ENCODE data around the gene SHQ1.

Gene SHQ1

DNA sequence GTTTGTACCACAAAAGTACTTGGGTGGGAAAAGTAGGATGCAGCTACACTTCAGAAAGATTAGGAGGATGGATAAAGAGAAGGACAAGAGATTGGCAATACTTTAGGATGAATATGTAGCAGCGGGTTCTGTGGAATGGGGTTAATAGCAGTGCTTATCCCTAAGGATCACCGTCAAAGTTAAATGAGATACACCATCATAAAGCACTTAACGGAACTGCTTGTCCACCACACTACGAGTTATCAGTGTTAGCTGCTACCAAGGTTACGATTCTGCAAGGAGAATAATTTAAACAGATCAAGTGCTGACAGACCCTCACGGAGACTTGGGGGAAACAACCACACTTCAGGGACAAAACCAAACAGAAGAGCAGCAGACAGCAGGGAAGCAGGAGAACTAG is 963 bp downstream of the SHQ1 start:
- DNase-seq, result no peak

GRCh38 chr3:72846166-72846565 is 2.1 kb downstream of the SHQ1 start:
- no peak for DNase-seq

DNA sequence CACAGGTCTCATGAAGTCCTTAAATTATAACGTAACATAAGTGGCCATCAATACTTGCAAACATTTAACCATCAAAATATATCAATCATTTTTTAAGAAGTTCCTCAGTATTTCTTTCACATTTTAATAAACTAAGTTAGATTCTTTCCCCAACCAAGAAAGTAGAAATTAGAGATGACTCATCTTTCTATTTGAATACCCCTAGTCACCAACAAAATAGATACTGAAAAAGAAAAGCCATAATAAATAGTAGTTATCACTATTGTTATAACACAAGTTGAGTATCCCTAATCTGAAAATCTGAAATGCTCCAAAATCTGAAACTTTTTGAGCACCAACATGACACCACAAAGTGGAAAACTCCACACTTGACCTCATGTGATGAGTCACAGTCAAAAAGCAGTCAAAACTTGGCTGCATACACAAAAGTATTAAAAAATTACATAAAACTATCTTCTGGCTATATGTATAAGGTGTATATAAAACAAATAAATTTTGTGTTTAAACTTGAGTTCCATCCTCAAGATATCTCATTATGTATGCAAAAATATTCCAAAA is 3.7 kb downstream of the SHQ1 start:
- no peak for DNase-seq

- no peak for DNase-seq
These were observed 9.2 kb downstream of the SHQ1 start for GRCh38 chr3:72839057-72839456.

GRCh38 chr3:72836923-72837322 is 11.3 kb downstream of the SHQ1 start:
- DNase-seq, result no peak

DNA sequence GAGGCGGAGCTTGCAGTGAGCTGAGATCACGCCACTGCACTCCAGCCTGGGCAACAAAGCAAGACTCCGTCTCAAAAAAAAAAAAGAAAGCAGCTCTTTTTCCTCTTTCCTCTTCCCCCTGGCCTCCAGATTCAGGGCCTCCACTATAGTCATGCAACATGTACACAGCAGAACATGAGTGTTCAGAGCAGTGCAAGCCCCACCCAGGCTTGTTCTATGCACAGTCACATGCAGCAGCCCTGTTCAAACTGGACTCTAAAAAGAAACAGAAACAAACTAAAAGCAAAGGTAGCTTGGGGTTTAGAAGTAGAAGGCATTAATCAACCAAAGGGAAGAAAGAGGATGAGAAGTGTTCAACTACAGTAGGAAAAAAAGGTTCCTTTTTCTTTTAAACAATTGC is 11.8 kb downstream of the SHQ1 start:
- no peak for DNase-seq

DNA sequence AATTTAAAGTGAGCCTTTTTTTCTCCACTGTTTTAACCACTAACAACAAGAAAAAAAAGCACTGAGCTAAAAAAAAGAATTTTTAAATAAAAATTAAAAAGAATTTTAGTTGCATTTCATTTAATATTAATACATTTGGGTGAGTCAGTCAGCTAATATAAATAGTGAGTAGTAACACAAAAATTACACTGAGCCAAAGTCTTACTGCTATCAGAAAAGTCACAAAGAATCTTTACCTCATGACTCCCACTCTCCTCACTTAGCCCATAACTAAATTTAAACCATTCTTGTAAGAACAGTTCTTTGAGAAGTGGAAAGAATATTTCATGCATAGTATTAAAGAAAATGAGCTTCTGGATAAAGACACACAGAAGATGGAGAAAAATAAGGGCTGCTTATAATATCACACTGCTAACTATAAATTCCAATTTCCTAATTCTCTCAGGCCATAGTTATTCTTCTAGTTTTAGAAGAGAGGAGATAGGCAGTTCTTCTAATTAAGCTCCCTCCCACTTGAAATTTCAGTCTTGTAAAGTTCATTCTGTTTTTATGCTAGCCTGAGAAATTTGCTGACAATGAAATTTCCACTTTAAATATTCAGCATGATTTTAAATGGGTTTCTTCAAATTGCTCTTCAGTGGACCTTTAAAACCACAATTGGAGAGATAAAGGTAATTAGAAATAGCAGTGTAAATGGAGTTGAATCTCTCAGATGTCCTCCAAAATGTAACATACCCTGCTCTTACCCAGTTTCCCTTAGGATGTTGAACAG is 17.6 kb downstream of the SHQ1 start:
- no peak for DNase-seq

DNA sequence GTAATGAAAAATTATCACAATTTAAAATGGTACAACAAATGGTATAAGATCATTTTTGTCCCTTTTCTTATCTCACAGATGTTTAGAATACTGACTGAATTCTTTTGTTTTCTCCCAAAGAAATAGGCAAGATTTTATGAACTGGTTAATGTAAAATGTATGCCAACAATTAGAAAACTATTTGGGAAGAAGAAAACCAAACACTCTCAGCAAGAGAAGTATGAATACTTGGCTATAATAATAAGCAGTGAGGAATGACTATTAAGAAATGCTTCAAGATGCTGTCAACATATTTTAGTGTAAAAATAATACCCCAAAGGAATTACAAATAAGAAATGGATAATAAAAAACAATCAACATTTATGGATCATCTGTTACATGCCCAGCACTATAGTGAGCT is 18.5 kb downstream of the SHQ1 start:
- no peak for DNase-seq

DNA sequence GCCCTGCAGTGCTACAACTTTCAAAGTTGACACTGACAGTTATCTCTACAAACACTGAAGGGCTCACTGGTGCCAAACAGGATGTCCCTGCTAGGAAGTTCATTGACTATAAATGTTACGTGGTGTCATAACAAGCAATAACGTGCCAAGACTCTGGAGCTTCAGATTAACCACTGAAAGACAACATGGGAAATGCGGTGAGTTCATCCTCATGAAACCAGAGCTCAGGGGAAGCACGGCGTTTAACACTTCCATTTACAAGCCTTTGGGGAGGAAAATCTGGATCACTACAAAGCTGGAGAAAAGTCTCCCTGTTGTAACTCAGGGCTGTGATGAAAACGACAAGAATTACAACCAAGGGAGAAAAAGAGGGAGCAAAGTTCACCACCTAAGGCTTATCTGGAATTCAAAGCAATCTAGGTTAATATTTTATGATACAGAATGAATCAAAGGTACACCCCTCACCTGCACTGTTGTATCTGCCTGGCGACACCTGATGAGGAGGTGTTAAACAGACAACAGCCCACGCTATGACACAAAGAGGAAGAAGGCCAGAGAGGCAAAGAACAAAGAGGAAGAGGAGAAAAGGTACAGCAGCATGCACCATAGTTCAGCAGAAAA is 27.0 kb downstream of the SHQ1 start:
- DNase-seq, result no peak

GRCh38 chr3:72820415-72820814 is 27.8 kb downstream of the SHQ1 start:
- no peak for DNase-seq

GRCh38 chr3:72818905-72819304 is 29.3 kb downstream of the SHQ1 start:
- DNase-seq, result no peak

DNA sequence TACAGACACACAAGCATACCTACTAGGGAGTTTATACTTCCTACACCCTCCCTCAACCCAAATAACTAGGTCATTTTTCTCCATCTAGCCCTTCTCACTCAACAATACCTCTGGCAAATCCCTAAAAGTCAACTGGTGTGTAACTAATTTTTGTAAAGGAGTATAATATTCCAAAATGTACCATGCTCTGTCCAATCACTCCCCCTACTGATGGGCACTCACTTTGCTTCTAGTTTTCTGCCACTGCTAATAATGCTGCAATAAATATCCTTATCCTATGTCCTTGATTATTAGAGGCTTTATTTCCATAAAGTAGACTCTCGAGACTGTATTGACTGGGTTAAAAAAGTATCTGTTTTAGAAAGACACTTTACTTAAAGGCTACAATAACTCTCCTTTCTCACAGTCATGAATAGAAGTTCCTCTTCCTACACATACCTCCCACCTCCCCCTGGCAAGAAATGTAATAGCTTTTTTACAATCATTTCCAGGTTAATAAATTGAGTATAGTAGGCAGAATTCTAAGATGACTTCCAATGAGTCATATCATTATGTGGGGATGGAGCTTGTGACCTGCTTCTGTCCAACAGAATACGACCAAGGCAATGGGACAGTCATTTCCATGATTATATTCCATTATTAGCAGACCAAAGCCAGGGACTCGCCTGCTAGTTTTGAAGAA is 30.0 kb downstream of the SHQ1 start:
- peak in 1 of 2 donors; percentile 9 for DNase-seq

DNA sequence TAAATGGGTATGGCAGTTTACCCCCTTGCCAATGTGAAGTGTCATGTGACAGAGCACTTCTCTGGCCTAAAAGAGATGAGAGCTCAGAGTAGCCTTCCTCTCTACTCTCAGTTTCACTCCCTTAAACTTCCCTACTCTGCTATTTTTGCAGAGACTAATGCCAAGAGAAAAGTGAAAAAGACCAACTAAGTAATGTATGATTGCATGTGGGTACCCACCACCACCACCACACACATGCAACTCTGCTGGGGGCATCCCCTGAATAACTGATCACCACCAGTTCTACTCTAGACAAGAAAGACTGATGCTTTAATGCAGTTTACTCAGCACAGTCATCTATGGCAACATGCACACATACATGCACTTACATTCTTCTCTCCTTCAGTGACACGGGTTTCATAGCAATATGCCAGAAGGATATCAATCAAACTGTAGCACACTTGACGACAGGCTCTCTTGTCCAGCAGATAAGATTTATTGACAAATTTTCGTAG is 31.3 kb downstream of the SHQ1 start:
- no peak for DNase-seq

GRCh38 chr3:72814308-72814707 is 33.9 kb downstream of the SHQ1 start:
- DNase-seq, result no peak

DNA sequence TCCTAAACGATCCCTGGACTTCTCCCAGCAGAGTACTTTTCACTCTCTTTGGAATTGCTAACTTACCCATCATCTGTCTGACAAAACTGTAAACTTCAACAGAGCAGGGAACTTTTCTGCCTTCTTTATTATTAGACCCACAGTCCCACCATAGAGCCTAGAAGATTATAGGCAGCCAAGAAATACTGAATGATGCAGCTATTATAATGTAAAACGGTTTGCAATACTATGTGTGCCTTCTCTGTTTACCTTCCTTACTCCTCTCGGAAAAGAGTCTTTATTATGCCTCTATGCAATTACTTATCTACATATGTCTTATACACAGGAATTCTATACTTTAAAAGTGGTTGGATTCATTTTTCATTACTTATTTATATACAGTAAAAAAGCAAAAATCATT is 36.0 kb downstream of the SHQ1 start:
- no peak for DNase-seq

- no peak for DNase-seq
These were observed 36.7 kb downstream of the SHQ1 start for GRCh38 chr3:72811571-72811970.

DNA sequence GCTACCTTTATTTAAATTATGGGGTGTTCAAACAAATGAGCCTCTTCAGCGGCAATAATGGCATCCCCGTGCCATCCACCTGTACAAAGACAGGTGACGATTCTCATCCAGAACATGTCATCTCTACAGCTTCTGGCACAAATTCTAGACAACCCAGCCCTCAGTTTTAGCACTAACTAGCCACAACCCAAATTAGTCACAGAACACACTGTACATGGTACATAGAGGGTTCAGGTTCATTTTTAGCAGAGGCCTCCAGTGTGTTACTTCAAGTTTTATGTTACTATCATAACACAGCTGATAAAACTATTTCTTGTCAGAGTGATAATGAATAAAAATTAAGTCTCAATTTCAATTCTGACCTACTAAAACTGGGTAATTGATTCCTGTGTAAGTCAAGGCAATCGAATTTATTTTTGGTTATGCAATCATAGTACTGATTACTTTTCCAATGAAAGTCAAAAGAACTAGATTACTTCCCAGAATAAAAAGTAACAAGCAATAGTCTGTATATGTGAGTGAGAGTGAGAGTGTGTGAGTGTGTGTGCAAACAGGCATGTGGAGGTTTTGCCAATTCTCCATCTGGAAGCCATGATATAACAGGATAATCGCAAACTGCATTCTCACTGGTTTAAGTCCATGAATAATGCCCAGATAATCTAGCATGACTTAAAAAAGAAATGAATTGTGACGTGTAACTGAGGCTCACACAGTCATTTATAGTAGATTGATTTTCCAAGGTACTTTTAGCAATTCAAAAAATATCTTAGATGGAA is 37.4 kb downstream of the SHQ1 start:
- DNase-seq, result no peak

DNA sequence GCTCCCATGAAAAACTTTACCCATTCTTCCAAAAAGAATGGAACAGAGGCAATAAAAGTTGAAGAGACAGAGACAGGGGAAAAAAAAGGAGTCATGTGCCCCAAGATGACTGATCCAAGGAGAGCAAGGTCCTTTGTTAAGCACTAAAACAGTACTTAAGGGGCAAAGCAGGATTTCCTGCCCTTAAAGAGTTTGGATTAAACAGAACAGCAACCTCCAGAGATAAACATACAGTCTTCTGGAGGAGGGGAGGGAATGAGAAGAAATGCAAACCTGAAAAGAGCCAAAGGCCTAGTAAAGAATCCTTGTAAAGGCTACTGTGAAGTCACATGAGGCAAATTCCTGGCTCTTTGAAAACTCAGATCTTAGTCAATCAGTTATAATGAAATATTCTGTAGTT is 38.2 kb downstream of the SHQ1 start:
- no peak for DNase-seq

GRCh38 chr3:72804361-72804760 is 43.9 kb downstream of the SHQ1 start:
- DNase-seq, result no peak

DNA sequence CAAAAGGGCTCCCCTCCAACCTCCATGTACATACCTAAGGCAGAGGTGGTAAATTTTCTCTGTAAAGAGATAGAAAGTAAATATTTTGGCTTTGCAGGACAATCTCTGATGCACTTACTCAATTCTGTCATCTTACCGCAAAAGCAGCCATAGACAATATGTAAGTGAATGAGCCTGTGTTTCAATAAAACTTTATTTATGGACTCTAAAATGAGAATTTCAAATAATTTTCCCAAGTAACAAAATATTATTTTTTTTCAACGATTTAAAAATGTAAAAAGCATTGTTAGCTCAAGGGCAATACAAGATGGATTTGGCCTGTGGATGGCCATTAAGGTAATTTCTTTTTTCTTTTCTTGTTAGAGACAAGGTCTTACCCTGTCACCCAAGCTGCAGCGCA is 44.7 kb downstream of the SHQ1 start:
- DNase-seq, result no peak

- no peak for DNase-seq
These were observed 46.2 kb downstream of the SHQ1 start for GRCh38 chr3:72802001-72802400.

- no peak for DNase-seq
These were observed 47.4 kb downstream of the SHQ1 start for GRCh38 chr3:72800869-72801268.

All from CD4-positive, alpha-beta T cell treated with Interferon alpha-2 for 1 hour (primary cell).